UCSD-AML1 (cell line): ENCODE results near the gene MAPK11.

Source experiments
- DNase-seq: peaks from one replicate; lab custom pipeline; 2025; ENCODE audit not compliant: unreplicated experiment; lab: John Stamatoyannopoulos, UW

The MAPK11 gene

GRCh38 chr22:50227579-50228215 is 42.5 kb downstream of the MAPK11 start:
- no peak for DNase-seq

DNA sequence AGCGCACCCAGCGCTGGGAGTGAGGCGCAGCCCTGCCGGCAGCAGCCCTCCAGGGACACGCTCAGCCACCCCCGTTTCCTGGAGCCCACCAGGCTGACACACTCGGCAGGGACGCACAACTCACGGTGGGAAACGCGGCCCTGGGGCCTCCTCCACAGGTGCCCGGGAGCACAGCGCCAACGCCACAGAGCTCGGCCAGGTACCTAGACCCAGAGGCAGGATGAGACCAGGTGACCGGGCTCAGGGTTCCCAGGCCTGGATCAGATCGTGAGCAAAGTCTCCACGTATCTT is 43.4 kb downstream of the MAPK11 start:
- no peak for DNase-seq

GRCh38 chr22:50226063-50226874 is 43.9 kb downstream of the MAPK11 start:
- no peak for DNase-seq

- no peak for DNase-seq
These were observed 44.8 kb downstream of the MAPK11 start for GRCh38 chr22:50225200-50225969.

DNA sequence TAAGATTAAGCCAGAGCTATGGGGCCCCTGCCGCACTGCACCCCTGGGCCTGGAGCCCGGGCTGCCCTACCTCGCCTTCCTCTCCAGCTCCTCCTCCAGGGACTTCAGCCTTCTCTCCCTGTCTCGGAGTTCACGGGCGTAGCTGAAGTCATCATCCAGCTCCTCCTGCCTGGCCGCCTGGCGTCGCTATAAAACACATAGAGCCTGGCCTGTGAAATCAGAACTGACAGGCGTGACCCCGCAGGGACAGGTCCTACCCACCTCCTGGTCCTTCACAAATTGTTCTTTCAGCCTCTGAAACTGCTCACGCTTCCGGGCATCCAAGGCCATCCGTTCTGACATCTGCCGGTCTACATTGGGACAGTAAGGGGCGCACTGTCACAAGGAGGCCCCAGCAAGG is 46.1 kb downstream of the MAPK11 start:
- no peak for DNase-seq

GRCh38 chr22:50222508-50222907 is 47.7 kb downstream of the MAPK11 start:
- no peak for DNase-seq

GRCh38 chr22:50221410-50222300 is 48.5 kb downstream of the MAPK11 start:
- no peak for DNase-seq

DNA sequence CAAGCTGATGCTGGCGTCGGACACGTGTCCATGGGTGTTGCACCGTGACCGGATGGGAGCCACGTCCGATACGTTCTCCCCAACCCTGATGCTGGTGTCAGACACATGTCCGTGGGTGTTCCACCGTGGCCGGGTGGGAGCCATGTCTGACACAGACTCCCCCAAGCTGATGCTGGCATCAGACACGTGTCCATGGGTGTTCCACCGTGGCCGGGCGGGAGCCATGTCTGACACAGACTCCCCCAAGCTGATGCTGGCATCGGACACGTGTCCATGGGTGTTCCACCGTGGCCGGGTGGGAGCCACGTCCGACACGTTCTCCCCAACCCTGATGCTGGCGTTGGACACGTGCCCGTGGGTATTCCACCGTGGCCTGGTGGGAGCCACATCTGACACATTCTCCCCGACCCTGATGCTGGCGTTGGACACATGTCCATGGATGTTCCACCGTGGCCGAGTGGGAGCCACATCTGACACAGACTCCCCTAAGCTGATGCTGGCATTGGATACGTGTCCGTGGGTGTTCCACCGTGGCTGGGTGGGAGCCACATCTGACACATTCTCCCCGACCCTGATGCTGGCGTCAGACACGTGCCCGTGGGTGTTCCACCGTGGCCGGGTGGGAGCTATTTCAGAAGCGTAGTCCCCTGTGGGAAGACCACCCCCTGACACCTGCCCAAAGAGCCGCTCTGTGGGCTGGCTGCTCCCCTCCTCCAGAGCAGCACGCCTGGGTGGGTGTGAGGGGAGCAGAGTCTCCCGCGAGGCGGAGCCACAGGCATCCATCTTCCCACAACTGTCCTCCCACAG is 49.4 kb downstream of the MAPK11 start:
- DNase-seq: no peak

- DNase-seq: no peak
These were observed 50.2 kb downstream of the MAPK11 start for GRCh38 chr22:50219800-50220602.

DNA sequence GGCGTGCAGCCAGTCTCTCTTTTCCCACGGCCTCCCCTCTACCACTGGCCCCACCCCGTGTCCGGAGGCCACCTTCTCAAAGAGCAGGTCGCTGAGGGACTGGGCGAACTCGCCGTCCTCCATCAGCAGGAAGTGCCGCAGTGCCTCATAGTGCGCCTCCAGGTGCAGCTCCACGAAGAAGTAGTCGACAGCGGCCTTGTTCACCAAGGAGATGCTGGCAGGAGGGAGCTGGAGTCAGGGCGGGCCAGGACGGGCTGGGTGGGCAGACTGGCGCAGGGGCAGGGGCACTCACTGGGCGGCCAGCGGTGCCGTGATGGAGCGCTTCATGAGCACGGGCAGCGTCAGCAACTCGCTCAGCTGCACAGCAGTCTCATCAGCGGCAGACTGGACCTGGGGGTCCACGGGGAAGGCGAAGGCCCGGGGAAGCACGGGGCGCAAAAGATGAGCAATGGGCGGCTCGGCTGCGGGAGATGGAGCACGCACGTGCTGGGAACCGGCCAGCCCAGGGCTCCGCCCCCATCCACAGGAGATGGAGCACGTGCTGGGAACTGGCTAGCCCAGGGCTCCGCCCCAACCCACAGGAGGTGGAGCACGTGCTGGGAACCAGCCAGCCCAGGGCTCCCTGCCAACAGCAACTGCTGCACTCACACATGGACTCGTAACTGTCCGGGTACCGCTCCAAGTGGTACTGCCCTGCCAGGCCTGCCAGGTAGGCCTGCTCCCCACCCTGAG is 51.0 kb downstream of the MAPK11 start:
- peak; percentile 22 for DNase-seq

DNA sequence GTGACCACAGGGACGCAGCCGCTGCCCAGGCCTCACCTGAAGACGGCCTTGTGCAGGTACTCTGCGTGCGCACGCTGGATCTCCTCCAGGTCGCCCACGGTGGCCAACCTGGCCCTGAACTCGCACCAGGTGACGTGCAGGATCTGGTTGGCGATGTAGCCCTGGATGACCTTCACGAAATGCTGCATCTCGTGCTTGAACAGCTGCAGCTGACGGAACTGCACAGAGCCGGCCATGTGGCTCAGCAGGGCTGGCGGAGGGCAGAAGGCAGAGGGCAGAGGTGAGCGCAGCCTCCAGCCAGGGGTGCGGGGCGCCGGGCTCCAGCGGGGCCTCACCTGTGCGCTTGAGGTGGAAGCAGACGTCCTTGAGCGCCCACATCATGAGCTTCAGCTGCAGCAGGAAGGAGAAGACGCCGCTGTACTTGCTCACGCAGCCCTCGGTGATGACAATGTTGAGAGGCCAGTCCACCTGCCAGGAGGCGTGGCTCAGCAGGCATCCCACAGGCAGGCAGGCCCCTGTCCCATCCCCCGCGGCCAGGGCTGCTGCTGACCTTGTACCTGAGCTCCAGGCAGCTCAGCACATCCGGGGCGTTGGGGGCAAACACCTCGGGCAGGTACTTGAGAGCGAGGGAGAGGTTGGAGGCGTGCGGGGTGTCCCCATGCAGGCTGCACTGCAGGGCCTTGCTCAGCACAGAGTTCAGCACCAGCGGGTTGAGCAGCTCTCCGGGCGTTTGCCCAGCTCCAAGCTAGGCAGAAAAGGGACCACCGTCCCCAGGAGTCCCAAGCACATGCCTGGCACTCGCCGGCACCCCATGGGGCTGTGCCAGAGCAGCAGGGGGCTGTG is 51.8 kb downstream of the MAPK11 start:
- DNase-seq: no peak

- no peak for DNase-seq
These were observed 52.5 kb downstream of the MAPK11 start for GRCh38 chr22:50217543-50218152.

GRCh38 chr22:50216684-50217520 is 53.3 kb downstream of the MAPK11 start:
- DNase-seq: no peak

DNA sequence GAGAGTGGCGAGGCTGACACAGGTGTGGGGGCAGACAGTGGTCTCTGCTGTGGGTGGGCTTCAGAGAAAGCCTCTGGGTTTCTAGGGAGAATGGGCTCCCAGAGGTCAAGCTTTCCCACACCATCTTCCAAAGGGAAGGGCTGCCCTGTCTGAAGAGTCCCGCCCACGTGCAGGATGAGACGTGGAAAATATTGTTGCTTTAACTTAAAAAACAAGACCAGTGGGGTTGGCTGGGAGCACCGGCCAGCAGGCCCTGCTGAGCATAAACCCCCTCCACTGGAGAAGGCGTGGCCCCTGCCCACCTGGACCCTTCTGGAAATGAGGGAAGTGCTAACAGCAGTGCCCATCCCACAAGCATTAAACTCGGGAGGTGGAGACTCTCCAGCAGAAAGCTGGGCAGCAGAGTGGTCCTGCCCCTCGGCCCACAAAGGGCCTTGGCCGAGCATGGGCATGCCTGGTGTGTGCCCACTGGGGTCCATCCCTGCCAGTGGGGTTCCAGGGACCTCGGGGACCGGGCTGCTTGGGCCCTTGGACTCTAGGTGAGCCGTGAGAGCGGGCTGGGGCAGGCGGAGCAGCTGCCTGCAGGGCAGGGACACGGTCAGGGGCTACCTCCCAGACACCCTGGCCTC is 54.0 kb downstream of the MAPK11 start:
- no peak for DNase-seq

GRCh38 chr22:50215297-50216054 is 54.7 kb downstream of the MAPK11 start:
- no peak for DNase-seq
